ENCODE results near the gene RAB12.

Gene RAB12

GRCh38 chr18:8685914-8686216, 76.6 kb downstream of the RAB12 start:
- no peak for DNase-seq

DNA sequence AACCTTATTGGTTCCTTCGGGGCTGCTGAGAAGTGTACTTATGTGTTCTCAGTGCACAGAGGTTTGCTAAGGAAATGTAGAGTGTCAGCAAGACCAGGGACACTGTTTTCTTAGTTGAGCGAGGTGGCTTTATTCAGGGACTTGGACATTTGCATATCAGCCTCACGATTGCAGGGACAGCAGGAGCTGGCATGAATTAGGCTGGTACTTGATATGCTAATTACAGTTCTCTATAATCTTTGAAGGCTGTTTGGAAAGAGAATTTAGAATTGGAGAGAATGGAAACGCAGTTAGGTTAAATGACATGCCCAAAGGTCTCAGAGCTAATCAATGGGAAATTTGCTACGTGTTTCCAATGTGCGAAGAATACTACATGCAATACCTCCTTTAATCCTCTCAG, 77.4 kb downstream of the RAB12 start:
- peak; percentile 53 for DNase-seq

DNA sequence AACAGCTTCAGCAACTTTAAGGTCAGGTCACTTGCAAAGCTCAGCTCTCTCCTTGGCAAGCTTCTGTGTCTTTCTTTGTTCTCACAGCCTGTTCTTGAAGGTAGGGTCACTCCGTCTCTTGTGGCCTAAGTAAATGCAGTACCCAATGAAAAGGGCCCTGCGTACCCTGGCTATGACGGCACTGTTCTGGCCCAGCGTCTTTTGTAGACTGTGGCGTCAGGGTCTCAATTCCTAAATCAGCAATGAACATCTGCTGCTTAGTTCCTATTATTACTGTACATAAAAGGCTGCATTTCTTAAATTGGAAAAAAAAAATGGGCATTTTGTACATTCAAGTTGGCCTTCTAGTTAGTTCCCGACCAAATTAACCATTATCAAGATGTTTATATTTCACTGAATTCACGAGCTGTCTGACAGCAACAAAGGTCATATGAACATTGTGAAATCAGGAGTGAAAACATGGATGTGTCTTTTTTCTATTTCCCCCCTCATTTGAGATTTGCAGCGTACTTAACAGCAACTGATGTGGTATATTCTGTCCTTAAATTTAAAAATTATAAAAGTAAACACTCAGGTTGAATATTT, 79.1 kb downstream of the RAB12 start:
- DNase-seq: peak; percentile 35

GRCh38 chr18:8688816-8689215, 79.6 kb downstream of the RAB12 start:
- DNase-seq: no peak
